Motor neuron (in vitro differentiated cells): ENCODE measurements around the gene TRPM1. TPM values are rescaled to one million over a fixed set of nuclear protein-coding genes. Genes with fewer than 3 reads are reported as not detected.

ENCODE experiments used
- ATAC-seq, 8 experiments: fragments of 200-7000 bp; cut with Tn5 transposase; replicated peaks in 6 of 8; 2 replicates each; pipeline ENCODE4 v1.8.0; 2021; ENCODE audit warnings: mild to moderate bottlenecking in 8 of 8, moderate library complexity in 8 of 8
- H3K27ac ChIP-seq, 2 donors: fragments of 250-450 bp; sonication (Bioruptor Pico); 2 replicates each; pipeline ENCODE4 v1.9.0; 2021; ENCODE audit warnings: antibody characterized with exemption in 2 of 2, mild to moderate bottlenecking in 2 of 2, moderate library complexity in 1 of 2
- H3K4me1 ChIP-seq, 2 donors: fragments of 250-450 bp; sonication (Bioruptor Pico); replicated peaks in 1 of 2; 2 replicates each; pipeline ENCODE4 v1.6.1; 2021; ENCODE audit warnings: antibody characterized with exemption in 2 of 2, mild to moderate bottlenecking in 2 of 2, moderate library complexity in 1 of 2
- H3K4me3 ChIP-seq, 5 donors: fragments of 250-450 bp; sonication (Bioruptor Pico); 2 replicates each; pipeline ENCODE4 v1.9.0; 2021; ENCODE audit warnings: antibody characterized with exemption in 5 of 5, mild to moderate bottlenecking in 5 of 5, moderate library complexity in 4 of 5
- WGBS, 10 experiments: fragments of 450-650 bp; shearing (Covaris generic); methylation state at CpG; one replicate each; pipeline ENCODE4 v1.0.0; 2022; 5-methylcytosine and 5-hydroxymethylcytosine counted together
- in situ Hi-C, 9 experiments: fragments of 400-800 bp; cut with MboI; loops; one replicate each; pipeline ENCODE4 v1.15.0; 2021; ENCODE audit warnings: low sequenced_read_pairs in 9 of 9, low pct_unique_long_range_greater_than_20kb in 2 of 9; ENCODE audit not compliant: unreplicated experiment in 9 of 9
- total RNA-seq, 8 experiments: library from RNA; unstranded; fragments of 300-600 nt; gene quantifications; 2 replicates each; pipeline versions ENCODE4 v1.2.3 to v1.2.4, GENCODE V29; 2022

TRPM1 gene
- total RNA-seq, 8 experiments from 2014 or later = 0.11 to 2.7 (median 0.62) TPM; not detected in 1

GRCh38 chr15:30990036-30990435 is 111.5 kb downstream of the TRPM1 start:
- ATAC-seq = no peak
- Histone ChIP-seq H3K4me1 (peaks cover 9 to 20% of the 10 kb centered on the region in 2 donors), H3K27ac (no peak overlapping the region), H3K4me3 (peak overlapping the region in 4 of 5 donors; percentile 56 to 94 (median 68))
- WGBS, 10 experiments = 17 to 100% (median 67%) methylated on average over 1 to 2 of the region's 2 CpGs; no CpG with 5 or more reads in 4 of the 10 experiments
- in situ Hi-C loops = loop anchor here in 2 of 9 experiments (10.0 to 25.0 kb wide), 2 partner anchors 115 to 122 kb away; partner anchors contain the start of gene TRPM1 (in 2 of the 2)

GRCh38 chr15:30985081-30985531 is 116.4 kb downstream of the TRPM1 start:
- Histone ChIP-seq H3K4me1 (peaks cover 16 to 23% of the 10 kb centered on the region in 2 donors), H3K27ac (no peak overlapping the region), H3K4me3 (no peak overlapping the region)
- ATAC-seq = peak in 4 of 8 experiments; percentile 17 to 36 (median 26)
- 55 to 88% (median 80%) methylated on average over 1 to 2 of the region's 3 CpGs; no CpG with 5 or more reads in 5 of the 10 experiments for WGBS, 10 experiments
- in situ Hi-C loops = loop anchor here in 2 of 9 experiments (10.0 to 25.0 kb wide), 2 partner anchors 127 to 150 kb away; partner anchors contain the start of gene TRPM1 (in 1 of the 2)

- Histone ChIP-seq H3K4me3 (no peak overlapping the region), H3K27ac (no peak overlapping the region), H3K4me1 (peaks cover 12 to 20% of the 10 kb centered on the region in 2 donors)
- in situ Hi-C loops = loop anchor here in 2 of 9 experiments (10.0 to 25.0 kb wide), 2 partner anchors 128 to 150 kb away; partner anchors contain the start of gene TRPM1 (in 1 of the 2)
- 51 to 90% (median 59%) methylated on average over 2 to 6 of the region's 6 CpGs; no CpG with 5 or more reads in 1 of the 10 experiments for WGBS, 10 experiments
- ATAC-seq = peak in 5 of 8 experiments; percentile 60 to 85 (median 71)
Measured at GRCh38 chr15:30984542-30984941, 117.0 kb downstream of the TRPM1 start.

GRCh38 chr15:30984118-30984517 is 117.4 kb downstream of the TRPM1 start:
- peak in 2 of 8 experiments; percentile 31 to 47 for ATAC-seq
- in situ Hi-C loops = loop anchor here in 2 of 9 experiments (10.0 to 25.0 kb wide), 2 partner anchors 128 to 151 kb away; partner anchors contain the start of gene TRPM1 (in 1 of the 2)
- Histone ChIP-seq H3K4me1 (peaks cover 12 to 20% of the 10 kb centered on the region in 2 donors), H3K4me3 (no peak overlapping the region), H3K27ac (no peak overlapping the region)
- 75 to 100% (median 89%) methylated on average over 2 to 3 of the region's 3 CpGs; no CpG with 5 or more reads in 1 of the 10 experiments for WGBS, 10 experiments

GRCh38 chr15:30979457-30979856 is 122.1 kb downstream of the TRPM1 start:
- no peak for ATAC-seq
- H3K27ac ChIP-seq = no peak overlapping the region
- WGBS, 10 experiments = 64 to 100% (median 96%) methylated on average over 1 to 5 of the region's 5 CpGs
- peaks cover 3 to 8% of the 10 kb centered on the region in 2 donors for H3K4me1 ChIP-seq
- no peak overlapping the region for H3K4me3 ChIP-seq
- in situ Hi-C loops = loop anchor here in 1 of 9 experiments (25.0 kb wide), 1 partner anchor 133 kb away; the partner anchor contains the start of gene TRPM1

- Histone ChIP-seq H3K4me3 (no peak overlapping the region), H3K4me1 (peaks cover 0 to 4% of the 10 kb centered on the region in 2 donors), H3K27ac (no peak overlapping the region)
- ATAC-seq = no peak
- in situ Hi-C loops = loop anchor here in 1 of 9 experiments (25.0 kb wide), 1 partner anchor 134 kb away; the partner anchor contains the start of gene TRPM1
Measured at GRCh38 chr15:30978328-30978727, 123.2 kb downstream of the TRPM1 start.

- H3K4me3 ChIP-seq = no peak overlapping the region
- WGBS, 10 experiments = 50 to 100% (median 92%) methylated on average over 1 to 5 of the region's 5 CpGs
- in situ Hi-C loops = loop anchor here in 1 of 9 experiments (25.0 kb wide), 1 partner anchor 513 kb away; no protein-coding TSS in a partner anchor
- ATAC-seq = no peak
- H3K27ac ChIP-seq = no peak overlapping the region
- no peaks in the 10 kb centered on the region for H3K4me1 ChIP-seq
Measured at GRCh38 chr15:30974112-30974511, 127.4 kb downstream of the TRPM1 start.

GRCh38 chr15:30973379-30973778 is 128.1 kb downstream of the TRPM1 start:
- WGBS, 10 experiments = 93 to 100% (median 98%) methylated on average over 2 to 4 of the region's 4 CpGs; no CpG with 5 or more reads in 6 of the 10 experiments
- no peak overlapping the region for H3K27ac ChIP-seq
- no peak for ATAC-seq
- no peak overlapping the region for H3K4me3 ChIP-seq
- in situ Hi-C loops = loop anchor here in 1 of 9 experiments (25.0 kb wide), 1 partner anchor 514 kb away; no protein-coding TSS in a partner anchor
- H3K4me1 ChIP-seq = no peaks in the 10 kb centered on the region

- no peak for ATAC-seq
- 89 to 100% (median 96%) methylated on average over 1 to 2 of the region's 2 CpGs; no CpG with 5 or more reads in 3 of the 10 experiments for WGBS, 10 experiments
- no peaks in the 10 kb centered on the region for H3K4me1 ChIP-seq
- in situ Hi-C loops = loop anchor here in 1 of 9 experiments (25.0 kb wide), 1 partner anchor 518 kb away; no protein-coding TSS in a partner anchor
- H3K4me3 ChIP-seq = no peak overlapping the region
- no peak overlapping the region for H3K27ac ChIP-seq
Measured at GRCh38 chr15:30969724-30970123, 131.8 kb downstream of the TRPM1 start.

GRCh38 chr15:30963681-30964080 is 137.8 kb downstream of the TRPM1 start:
- whole genome bisulfite sequencing, 10 experiments = 78 to 100% (median 92%) methylated on average over 2 to 3 of the region's 3 CpGs; no CpG with 5 or more reads in 1 of the 10 experiments

GRCh38 chr15:30962659-30963058 is 138.9 kb downstream of the TRPM1 start:
- WGBS, 10 experiments = 91 to 100% (median 100%) methylated on average over 1 to 3 of the region's 3 CpGs
- ATAC-seq = no peak
- Histone ChIP-seq H3K4me3 (no peak overlapping the region), H3K27ac (no peak overlapping the region), H3K4me1 (no peaks in the 10 kb centered on the region)
- in situ Hi-C loops = loop anchor here in 1 of 9 experiments (25.0 kb wide), 1 partner anchor 525 kb away; no protein-coding TSS in a partner anchor

More at GRCh38 chr15:30963681-30964080, 137.8 kb downstream of the TRPM1 start:
- in situ Hi-C loops = loop anchor here in 1 of 9 experiments (25.0 kb wide), 1 partner anchor 524 kb away; no protein-coding TSS in a partner anchor
- no peak for ATAC-seq
- no peak overlapping the region for H3K27ac ChIP-seq
- no peaks in the 10 kb centered on the region for H3K4me1 ChIP-seq
- H3K4me3 ChIP-seq = no peak overlapping the region

- Histone ChIP-seq H3K4me1 (no peaks in the 10 kb centered on the region), H3K27ac (no peak overlapping the region), H3K4me3 (no peak overlapping the region)
- ATAC-seq = no peak
- in situ Hi-C loops = loop anchor here in 1 of 9 experiments (25.0 kb wide), 1 partner anchor 525 kb away; no protein-coding TSS in a partner anchor
Measured at GRCh38 chr15:30962079-30962478, 139.4 kb downstream of the TRPM1 start.

- Histone ChIP-seq H3K4me3 (no peak overlapping the region), H3K4me1 (no peaks in the 10 kb centered on the region), H3K27ac (no peak overlapping the region)
- 47 to 100% (median 91%) methylated on average over 3 to 5 of the region's 5 CpGs; no CpG with 5 or more reads in 2 of the 10 experiments for WGBS, 10 experiments
- in situ Hi-C loops = loop anchor here in 1 of 9 experiments (25.0 kb wide), 1 partner anchor 529 kb away; no protein-coding TSS in a partner anchor
- ATAC-seq = no peak
Measured at GRCh38 chr15:30958219-30958618, 143.3 kb downstream of the TRPM1 start.
